GM12801 (cell line): ENCODE results near the gene QSOX1.

ENCODE experiments used
- CTCF ChIP-seq: IDR thresholded peaks from one replicate; pipeline ENCODE4 v1.5.1; 2011; ENCODE audit warnings: control low read depth; ENCODE audit not compliant: insufficient read length; ENCODE audit errors: extremely low read depth

Gene QSOX1

GRCh38 chr1:180193141-180194047 lies 38.7 kb downstream of the QSOX1 start:
- no peak for TF ChIP-seq CTCF

GRCh38 chr1:180194048-180194425 lies 39.4 kb downstream of the QSOX1 start:
- no peak for TF ChIP-seq CTCF

- no peak for TF ChIP-seq CTCF
These were observed 40.0 kb downstream of the QSOX1 start for GRCh38 chr1:180194546-180195207.

GRCh38 chr1:180195401-180195800 lies 40.7 kb downstream of the QSOX1 start:
- no peak for TF ChIP-seq CTCF

GRCh38 chr1:180195916-180196315 lies 41.2 kb downstream of the QSOX1 start:
- no peak for TF ChIP-seq CTCF

- TF ChIP-seq CTCF = no peak
These were observed 41.9 kb downstream of the QSOX1 start for GRCh38 chr1:180196436-180197003.

GRCh38 chr1:180197231-180197630 lies 42.6 kb downstream of the QSOX1 start:
- TF ChIP-seq CTCF = no peak
